Posterior vena cava (tissue), 2 donors: ENCODE results near the gene HSPA12B. TPM values are rescaled to one million over a fixed set of nuclear protein-coding genes. Genes with fewer than 3 reads are reported as not detected.

Experiments
- DNase-seq: peaks from one replicate; pipeline ENCODE4 v3.0.0-alpha.2; 2020; ENCODE audit warnings: low spot score
- intact Hi-C, 2 donors: fragments of 100-400 bp; cut with DNase I; formaldehyde crosslinking; loops; one replicate each; pipeline versions ENCODE4 v1.14.1 to v1.14.2; 2022 to 2023
- total RNA-seq, 2 donors: library from RNA; stranded (reverse); fragmentation: NEBNext Ultra II Directional; extraction: Animal tissue kit (Norgen Biotek cat#: 25700); gene quantifications; one replicate each; pipeline ENCODE4 v1.2.1, GENCODE V29; 2021
- donor health status: DM: yes; HTN: yes; CAD: no.
- donor health status: DM: yes; HTN: yes; CAD: no.

The HSPA12B gene
- total RNA-seq, 2 donors from 2014 or later: 18.0 to 18.5 TPM

GRCh38 chr20:3701061-3701998 lies 31.2 kb upstream of the HSPA12B start:
- no peak for DNase-seq

GRCh38 chr20:3702611-3703391 lies 29.7 kb upstream of the HSPA12B start:
- intact Hi-C loops: no loop called here
- no peak for DNase-seq

More at GRCh38 chr20:3701061-3701998, 31.2 kb upstream of the HSPA12B start:
- intact Hi-C loops: no loop called here

- intact Hi-C loops: no loop called here
- DNase-seq: no peak
Observed at GRCh38 chr20:3704087-3704486, 28.4 kb upstream of the HSPA12B start.

GRCh38 chr20:3705491-3705969 lies 27.0 kb upstream of the HSPA12B start:
- intact Hi-C loops: no loop called here
- no peak for DNase-seq

GRCh38 chr20:3705970-3706739 lies 26.3 kb upstream of the HSPA12B start:
- DNase-seq: no peak
- intact Hi-C loops: no loop called here

GRCh38 chr20:3706774-3707507 lies 25.5 kb upstream of the HSPA12B start:
- DNase-seq: no peak
- intact Hi-C loops: no loop called here

GRCh38 chr20:3707508-3707899 lies 25.0 kb upstream of the HSPA12B start:
- intact Hi-C loops: no loop called here
- no peak for DNase-seq

GRCh38 chr20:3710011-3710466 lies 22.4 kb upstream of the HSPA12B start:
- intact Hi-C loops: loop anchor here (2.0 kb wide), 1 partner anchor 33 kb away; no protein-coding TSS in a partner anchor
- no peak for DNase-seq

- intact Hi-C loops: loop anchor here (2.0 kb wide), 1 partner anchor 34 kb away; no protein-coding TSS in a partner anchor
- DNase-seq: peak; percentile 92
Observed at GRCh38 chr20:3710703-3711483, 21.6 kb upstream of the HSPA12B start.

- no peak for DNase-seq
- intact Hi-C loops: loop anchor here (2.0 kb wide), 1 partner anchor 35 kb away; no protein-coding TSS in a partner anchor
Observed at GRCh38 chr20:3711484-3711941, 21.0 kb upstream of the HSPA12B start.

- intact Hi-C loops: no loop called here
- peak; percentile 92 for DNase-seq
Observed at GRCh38 chr20:3712279-3712873, 20.1 kb upstream of the HSPA12B start, which contains the start of gene SIGLEC1. Gene SIGLEC1, minus strand, starts transcription at chr20:3712600. Its CDS starts 5,472 bp downstream, at chr20:3707128.

- DNase-seq: no peak
- intact Hi-C loops: no loop called here
Observed at GRCh38 chr20:3714092-3714491, 18.4 kb upstream of the HSPA12B start.

GRCh38 chr20:3716195-3716834 lies 16.2 kb upstream of the HSPA12B start:
- intact Hi-C loops: no loop called here
- peak; percentile 78 for DNase-seq

GRCh38 chr20:3719046-3719445 lies 13.4 kb upstream of the HSPA12B start:
- DNase-seq: no peak
- intact Hi-C loops: no loop called here

- DNase-seq: no peak
Observed at GRCh38 chr20:3720068-3720467, 12.4 kb upstream of the HSPA12B start.

GRCh38 chr20:3720626-3721025 lies 11.9 kb upstream of the HSPA12B start:
- no peak for DNase-seq
- intact Hi-C loops: no loop called here

More at GRCh38 chr20:3720068-3720467, 12.4 kb upstream of the HSPA12B start:
- intact Hi-C loops: no loop called here

GRCh38 chr20:3721912-3722311 lies 10.6 kb upstream of the HSPA12B start:
- DNase-seq: no peak
- intact Hi-C loops: no loop called here
